Measurements from ENCODE around the gene TMPRSS3.

TMPRSS3 gene

DNA sequence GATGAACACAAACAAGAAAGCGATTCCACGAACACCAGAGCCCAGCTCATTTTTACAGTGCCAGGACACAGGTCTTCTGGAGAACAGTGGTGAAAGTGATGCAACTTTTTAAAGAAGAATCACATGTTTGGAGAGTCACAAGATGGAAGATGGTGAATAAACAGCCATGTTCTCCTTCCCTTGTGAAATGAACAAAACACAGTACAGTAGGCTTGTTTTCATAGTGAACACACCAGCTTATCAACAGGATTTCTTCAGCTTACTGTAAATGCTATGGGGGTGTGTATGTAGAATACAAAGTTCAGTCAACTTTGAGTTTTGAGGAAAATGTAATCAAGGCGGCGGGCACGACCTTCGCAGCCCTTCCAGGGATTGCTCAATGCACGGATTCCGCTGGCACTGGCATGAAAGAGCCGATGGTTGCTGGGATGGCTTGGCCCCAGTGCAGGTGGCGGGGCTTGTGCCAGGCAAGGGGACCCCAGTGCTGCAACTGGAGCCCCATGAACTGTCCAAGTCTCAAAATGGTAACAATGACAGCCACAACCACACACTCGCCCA lies 9.7 kb downstream of the TMPRSS3 start:
- no peaks in the 10 kb centered on the region for H3K4me1 ChIP-seq
- TF ChIP-seq, protein P1, sequence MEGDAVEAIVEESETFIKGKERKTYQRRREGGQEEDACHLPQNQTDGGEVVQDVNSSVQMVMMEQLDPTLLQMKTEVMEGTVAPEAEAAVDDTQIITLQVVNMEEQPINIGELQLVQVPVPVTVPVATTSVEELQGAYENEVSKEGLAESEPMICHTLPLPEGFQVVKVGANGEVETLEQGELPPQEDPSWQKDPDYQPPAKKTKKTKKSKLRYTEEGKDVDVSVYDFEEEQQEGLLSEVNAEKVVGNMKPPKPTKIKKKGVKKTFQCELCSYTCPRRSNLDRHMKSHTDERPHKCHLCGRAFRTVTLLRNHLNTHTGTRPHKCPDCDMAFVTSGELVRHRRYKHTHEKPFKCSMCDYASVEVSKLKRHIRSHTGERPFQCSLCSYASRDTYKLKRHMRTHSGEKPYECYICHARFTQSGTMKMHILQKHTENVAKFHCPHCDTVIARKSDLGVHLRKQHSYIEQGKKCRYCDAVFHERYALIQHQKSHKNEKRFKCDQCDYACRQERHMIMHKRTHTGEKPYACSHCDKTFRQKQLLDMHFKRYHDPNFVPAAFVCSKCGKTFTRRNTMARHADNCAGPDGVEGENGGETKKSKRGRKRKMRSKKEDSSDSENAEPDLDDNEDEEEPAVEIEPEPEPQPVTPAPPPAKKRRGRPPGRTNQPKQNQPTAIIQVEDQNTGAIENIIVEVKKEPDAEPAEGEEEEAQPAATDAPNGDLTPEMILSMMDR (IDR thresholded peaks at IDR 0.05; ENCODE audit: low read depth, low read length) = no peak
- no peaks in the 10 kb centered on the region for H3K36me3 ChIP-seq
- no peak for DNase-seq
- peaks cover 22% of the 10 kb centered on the region for H3K27me3 ChIP-seq
- H3K9me3 ChIP-seq = no peaks in the 10 kb centered on the region
- H3K4me3 ChIP-seq (ENCODE audit: low read depth, low read length) = no peak overlapping the region

DNA sequence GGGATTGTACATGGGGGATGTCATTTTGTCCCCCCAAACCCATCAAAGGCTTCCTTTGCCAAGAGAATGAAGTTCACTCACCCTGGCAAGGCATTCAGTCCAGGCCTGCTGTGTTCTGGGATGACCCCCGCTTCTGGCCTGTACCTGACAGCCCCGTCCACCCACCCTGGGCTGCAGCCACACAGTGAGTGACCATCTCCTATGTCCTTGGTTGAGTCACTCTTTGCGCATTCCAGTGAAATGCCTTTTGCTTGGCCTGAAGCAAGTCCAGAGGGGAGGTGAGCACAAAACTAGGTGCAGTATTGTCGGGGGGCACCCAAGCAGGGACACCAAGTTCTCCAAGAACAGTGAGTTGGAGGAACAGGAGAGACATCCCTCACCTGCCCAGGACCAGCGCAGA lies 10.2 kb downstream of the TMPRSS3 start:
- H3K4me3 ChIP-seq (ENCODE audit: low read depth, low read length) = no peak overlapping the region
- H3K27me3 ChIP-seq = peaks cover 17% of the 10 kb centered on the region
- no peaks in the 10 kb centered on the region for H3K9me3 ChIP-seq
- TF ChIP-seq, protein P1 (IDR thresholded peaks at IDR 0.05; ENCODE audit: low read depth, low read length) = no peak
- H3K36me3 ChIP-seq = no peaks in the 10 kb centered on the region
- no peaks in the 10 kb centered on the region for H3K4me1 ChIP-seq
- no peak for DNase-seq

DNA sequence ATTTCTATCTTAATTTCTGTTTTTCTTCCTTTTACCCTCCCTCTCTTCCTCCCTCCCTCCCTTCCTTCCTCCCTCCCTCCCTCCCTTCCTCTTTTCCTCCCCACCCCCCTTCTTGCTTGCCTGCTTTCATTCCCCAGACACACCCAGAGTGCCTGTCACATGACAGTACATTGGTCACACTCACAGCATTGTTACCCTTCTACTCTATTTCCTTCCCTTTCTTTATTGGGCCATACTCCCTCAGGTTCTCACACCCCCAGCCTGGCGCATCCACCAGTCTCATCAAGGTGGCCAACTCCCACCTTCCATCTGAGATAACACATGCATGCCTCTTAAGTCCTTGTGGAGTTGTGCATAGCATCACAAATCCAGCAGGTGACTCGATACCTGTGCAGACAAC lies 10.9 kb downstream of the TMPRSS3 start:
- Histone ChIP-seq H3K4me1 (no peaks in the 10 kb centered on the region), H3K9me3 (no peaks in the 10 kb centered on the region), H3K4me3 (ENCODE audit: low read depth, low read length) (no peak overlapping the region), H3K36me3 (no peaks in the 10 kb centered on the region), H3K27me3 (peaks cover 14% of the 10 kb centered on the region; the same call in 1 of the 2 replicates)
- TF ChIP-seq, protein P1 (IDR thresholded peaks at IDR 0.05; ENCODE audit: low read depth, low read length) = no peak
- DNase-seq = no peak

DNA sequence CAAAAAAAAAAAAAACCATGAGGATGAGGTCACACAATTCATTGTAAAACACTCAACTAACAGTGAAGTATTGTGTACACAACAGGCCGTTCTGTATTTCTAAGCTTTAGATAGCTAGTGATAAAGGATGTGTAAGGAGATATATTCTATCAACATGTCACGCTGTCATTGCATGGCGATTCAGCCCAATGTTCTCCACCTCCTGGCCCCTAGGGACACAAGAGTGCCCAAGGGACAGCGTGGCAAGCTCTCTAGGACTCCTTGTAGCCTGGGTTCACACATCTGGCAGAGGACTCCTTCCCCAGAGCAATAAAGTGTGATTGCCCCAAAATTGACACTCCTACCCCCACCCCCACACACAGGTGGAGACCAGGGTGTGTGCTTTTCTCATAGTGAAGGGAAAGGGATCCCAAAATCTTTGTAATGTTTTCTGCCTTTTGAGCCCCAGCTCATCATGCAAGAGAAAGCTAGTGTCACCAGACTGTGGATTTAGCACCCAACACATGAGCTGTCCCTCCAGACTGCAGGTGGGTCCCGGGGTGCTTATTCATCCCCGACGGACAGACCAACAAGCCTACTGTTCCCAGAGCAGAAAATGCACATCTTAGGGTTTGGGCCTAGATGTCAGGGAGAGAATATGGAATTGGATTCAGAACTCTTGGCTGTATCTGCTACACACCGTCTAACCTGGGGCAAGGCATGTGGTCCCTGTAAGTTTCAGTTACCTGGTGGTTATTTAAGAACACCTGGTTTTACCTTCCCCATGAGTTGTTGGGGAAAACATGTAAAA lies 11.5 kb downstream of the TMPRSS3 start:
- DNase-seq = no peak
- TF ChIP-seq, protein P1 (IDR thresholded peaks at IDR 0.05; ENCODE audit: low read depth, low read length) = no peak
- Histone ChIP-seq H3K36me3 (no peaks in the 10 kb centered on the region), H3K27me3 (peaks cover 14% of the 10 kb centered on the region; the same call in 1 of the 2 replicates), H3K4me1 (no peaks in the 10 kb centered on the region), H3K9me3 (no peaks in the 10 kb centered on the region), H3K4me3 (ENCODE audit: low read depth, low read length) (no peak overlapping the region)

DNA sequence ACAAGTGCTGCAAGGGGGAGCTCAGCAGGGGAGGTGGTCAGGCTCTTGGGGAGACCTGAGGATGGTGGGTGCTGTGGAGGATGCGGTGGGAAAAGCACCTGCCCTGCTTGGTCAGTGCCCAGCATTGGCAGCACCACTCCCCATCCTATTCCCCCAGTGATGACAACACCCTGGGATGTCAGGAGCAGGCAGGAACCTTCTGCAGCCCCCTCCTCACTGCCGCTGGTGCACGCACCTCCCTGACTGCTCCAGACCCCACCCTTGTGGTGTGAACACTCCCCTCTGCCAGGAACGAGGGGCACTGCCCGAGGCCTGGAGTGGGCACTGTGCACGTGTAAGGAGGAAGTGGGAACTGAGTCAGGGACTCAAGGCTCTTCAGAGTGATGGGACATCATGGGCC lies 12.5 kb downstream of the TMPRSS3 start:
- H3K9me3 ChIP-seq = no peaks in the 10 kb centered on the region
- H3K27me3 ChIP-seq = peaks cover 18% of the 10 kb centered on the region; the same call in 1 of the 2 replicates
- TF ChIP-seq, protein P1 (IDR thresholded peaks at IDR 0.05; ENCODE audit: low read depth, low read length) = no peak
- no peaks in the 10 kb centered on the region for H3K36me3 ChIP-seq
- H3K4me1 ChIP-seq = no peaks in the 10 kb centered on the region
- DNase-seq = no peak
- no peak overlapping the region for H3K4me3 ChIP-seq (ENCODE audit: low read depth, low read length)

DNA sequence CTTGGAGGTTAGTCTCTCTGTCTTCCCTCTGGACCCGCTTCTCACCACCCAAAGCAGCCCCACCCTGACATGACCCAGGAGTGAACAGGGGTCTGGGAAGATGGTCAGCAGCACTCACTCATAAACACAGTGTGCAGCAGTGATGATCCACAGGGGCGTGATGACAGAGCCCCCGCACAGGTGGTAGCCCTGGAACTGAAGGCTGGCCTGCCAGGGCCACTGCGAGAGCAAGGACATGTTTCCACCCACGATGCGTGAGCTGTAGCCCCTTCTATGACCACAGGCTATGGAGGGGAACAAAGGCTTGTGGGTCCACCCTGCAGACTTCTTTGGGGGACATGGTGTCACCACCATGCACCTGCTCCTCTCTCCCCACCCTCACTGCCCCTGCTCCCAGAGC lies 12.9 kb downstream of the TMPRSS3 start:
- H3K36me3 ChIP-seq = no peaks in the 10 kb centered on the region
- H3K4me1 ChIP-seq = no peaks in the 10 kb centered on the region
- no peak overlapping the region for H3K4me3 ChIP-seq (ENCODE audit: low read depth, low read length)
- DNase-seq = no peak
- H3K27me3 ChIP-seq = peaks cover 18% of the 10 kb centered on the region; the same call in 1 of the 2 replicates
- TF ChIP-seq, protein P1 (IDR thresholded peaks at IDR 0.05; ENCODE audit: low read depth, low read length) = no peak
- H3K9me3 ChIP-seq = no peaks in the 10 kb centered on the region
